GM12878 (cell line): ENCODE measurements around the gene TRRAP. TPM values are rescaled to one million over a fixed set of nuclear protein-coding genes. Genes with fewer than 3 reads are reported as not detected.
A peak's percentile ranks its signal among the peaks of the same experiment; 100 is the strongest.

Experiments used
- ATAC-seq: fragments of 200-7000 bp; cut with Tn5 transposase; 3 replicates; pipeline ENCODE4 v1.9.1; 2020; ENCODE audit warnings: mild to moderate bottlenecking, moderate library complexity
- BruUV-seq: library from RNA; stranded (reverse); fragments of 400-500 nt; replicated peaks from 2 replicates; lab custom pipeline; 2021; lab: Mats Ljungman, UMichigan
- CTCF ChIA-PET: fragments of 300-600 bp; sonication (Branson Sonifier 250); formaldehyde crosslinking; extraction: SDS; loops from one replicate; lab custom pipeline; 2021; ENCODE audit warnings: inconsistent platforms; lab: Yijun Ruan, JAX
- POLR2A ChIA-PET: fragments of 350-600 bp; formaldehyde crosslinking; extraction: SDS; loops from one replicate; lab custom pipeline; 2021; ENCODE audit warnings: inconsistent platforms; lab: Charles Lee
- RAD21 ChIA-PET: fragments of 300-600 bp; sonication (Branson Sonifier 250); formaldehyde crosslinking; loops from one replicate; lab custom pipeline; 2023; ENCODE audit warnings: antibody characterized with exemption; ENCODE audit not compliant: unreplicated experiment; lab: Charles Lee
- SMC1A ChIA-PET: fragments of 300-600 bp; sonication (Branson Sonifier 250); formaldehyde crosslinking; loops from one replicate; lab custom pipeline; 2023; ENCODE audit not compliant: unreplicated experiment, uncharacterized antibody; lab: Charles Lee
- DNase-seq: peaks from one replicate; pipeline ENCODE4 v3.0.0-alpha.2; 2011; ENCODE audit warnings: low read depth, low spot score
- FAIRE-seq: peaks from 3 replicates; lab custom pipeline; 2011; peaks lifted over from hg19 to GRCh38; lab: Jason Lieb, UNC
- H2AFZ ChIP-seq: 2 replicates; pipeline ENCODE4 v1.6.0; 2011; ENCODE audit warnings: low read depth, low read length, control low read depth; ENCODE audit not compliant: control insufficient read depth
- H3K27ac ChIP-seq: 2 replicates; pipeline ENCODE4 v1.5.1; 2011; ENCODE audit warnings: control low read depth; ENCODE audit not compliant: control insufficient read depth, insufficient read depth
- H3K27me3 ChIP-seq, 2 experiments: replicated peaks in 1 of 2; 2 replicates each; pipeline versions ENCODE4 v1.6.0 to v1.6.1; 2011; ENCODE audit warnings: low read length in 1 of 2; ENCODE audit not compliant: control insufficient read depth in 2 of 2, insufficient read depth in 2 of 2
- H3K36me3 ChIP-seq, 2 experiments: 2 replicates each; pipeline ENCODE4 v1.5.1; 2011; ENCODE audit warnings: low read length in 1 of 2; ENCODE audit not compliant: control insufficient read depth in 2 of 2, insufficient read depth in 2 of 2
- H3K4me1 ChIP-seq: 2 replicates; pipeline ENCODE4 v1.6.1; 2011; ENCODE audit warnings: mild to moderate bottlenecking, low read length, moderate library complexity, mixed read lengths; ENCODE audit not compliant: control insufficient read depth, insufficient read depth
- H3K4me2 ChIP-seq: 2 replicates; pipeline ENCODE4 v1.6.0; 2011; ENCODE audit warnings: control low read depth; ENCODE audit not compliant: control insufficient read depth, insufficient read depth
- H3K4me3 ChIP-seq: fragments of 200-600 bp; sonication (generic); 2 replicates; pipeline ENCODE4 v1.5.1; 2016
- H3K79me2 ChIP-seq: 2 replicates; pipeline ENCODE4 v1.6.0; 2011; ENCODE audit warnings: low read length; ENCODE audit not compliant: control insufficient read depth, insufficient read depth
- H3K9ac ChIP-seq: 2 replicates; pipeline ENCODE4 v1.8.0; 2011; ENCODE audit warnings: low read length, control low read depth, mixed read lengths; ENCODE audit not compliant: control insufficient read depth, insufficient read depth
- H3K9me3 ChIP-seq: replicated peaks from 3 replicates; pipeline ENCODE4 v1.5.1; 2011; ENCODE audit warnings: mild to moderate bottlenecking, low read length; ENCODE audit not compliant: control insufficient read depth, insufficient read depth
- H4K20me1 ChIP-seq: 2 replicates; pipeline ENCODE4 v1.6.0; 2011; ENCODE audit not compliant: control insufficient read depth, insufficient read depth
- MXI1 ChIP-seq: fragments of 150-350 bp; IDR thresholded peaks from 2 replicates; pipeline ENCODE4 v1.6.1; 2011; ENCODE audit warnings: low read depth, mild to moderate bottlenecking, inconsistent platforms, low read length, improper control_type of control experiment
- POLR2A ChIP-seq: IDR thresholded peaks from 2 replicates; pipeline ENCODE4 v1.6.1; 2011; ENCODE audit warnings: low read depth, mild to moderate bottlenecking, low read length
- SMAD1 ChIP-seq: fragments of 450-650 bp; IDR thresholded peaks from 2 replicates; pipeline ENCODE4 v1.6.1; 2018; ENCODE audit warnings: mild to moderate bottlenecking, low read depth; ENCODE audit not compliant: partially characterized antibody
- WGBS: methylation state at CpG from one replicate; pipeline ENCODE4 v1.1.6; 2016; ENCODE audit warnings: low lambda C conversion rate; ENCODE audit not compliant: insufficient replicate concordance, insufficient coverage; ENCODE audit errors: missing lambda C conversion rate; 5-methylcytosine and 5-hydroxymethylcytosine counted together
- in situ Hi-C: fragments of 300-500 bp; cut with MboI; formaldehyde crosslinking; loops from 9 replicates; pipeline ENCODE4 v1.14.3; 2018; ENCODE audit warnings: mixed read lengths
- intact Hi-C: fragments of 100-400 bp; cut with micrococcal nuclease; formaldehyde crosslinking; loops from one replicate; pipeline ENCODE4 v1.14.2; 2022; ENCODE audit not compliant: unreplicated experiment
- polyA plus RNA-seq, 11 experiments: library from polyadenylated mRNA; depleted of rRNA in 4 of 11; unstranded in 6 of 11; stranded (reverse) in 5 of 11; fragments of >200 nt; fragmentation: Nextera tagmentation in 4 of 11; fragmentation: Illumina TruSeq in 1 of 11; extraction: Ambion mirVana in 4 of 11; extraction: Trizol in 1 of 11; gene quantifications; 1 replicate in 1 of 11; 2 replicates in 10 of 11; pipeline versions ENCODE4 v1.2.1 to v1.2.3, GENCODE V29; 2011 to 2016; ENCODE audit warnings: inconsistent platforms in 2 of 11, missing spikeins in 2 of 11, low read depth in 1 of 11
- total RNA-seq, 4 experiments: library from RNA; depleted of rRNA in 3 of 4; stranded (reverse); fragments of >200 nt in 3 of 4; fragmentation: Illumina TruSeq in 1 of 4; extraction: Trizol in 1 of 4; gene quantifications; 2 replicates each; pipeline versions ENCODE4 v1.2.1 to v1.2.3, GENCODE V29; 2013 to 2021
- TF ChIP-seq, protein P1 (sequence below): fragments of 450-650 bp; IDR thresholded peaks from 2 replicates; pipeline ENCODE4 v1.6.1; 2017; ENCODE audit warnings: mild to moderate bottlenecking, low read depth, inconsistent platforms; ENCODE audit not compliant: poor library complexity, severe bottlenecking
- TF ChIP-seq, protein P2 (sequence below): IDR thresholded peaks from 2 replicates; pipeline ENCODE4 v1.6.1; 2011; ENCODE audit warnings: low read depth, mild to moderate bottlenecking, low read length, moderate library complexity, borderline replicate concordance; ENCODE audit errors: extremely low read depth

The TRRAP gene
- total and polyA plus RNA-seq, 10 of the 15 experiments (the other 5 are each of a cell fraction or from before 2014, with no cell fraction given), result 1.1 to 39.3 (median 8.5) TPM

- peaks cover 33 to 51% of the 10 kb centered on the region in 2 experiments for H3K36me3 ChIP-seq
- no peak overlapping the region for H3K4me3 ChIP-seq
- H4K20me1 ChIP-seq, result no peaks in the 10 kb centered on the region
- in situ Hi-C loops (no loop called here), intact Hi-C loops (no loop called here)
- SMC1A ChIA-PET, result interaction anchor here (0.9 to 2.3 kb wide), 2 partner anchors 10 to 11 kb away, joined by 5 to 9 read pairs; no protein-coding TSS in a partner anchor
- POLR2A ChIA-PET, result interaction anchor here (0.5 to 0.9 kb wide), 2 partner anchors 11 to 207 kb away, joined by 3 to 6 read pairs; no protein-coding TSS in a partner anchor
- no peak for ATAC-seq
- WGBS, result 98% methylated on average over 11 of the region's 11 CpGs
- peaks cover 11% of the 10 kb centered on the region for H3K4me1 ChIP-seq
- H2AFZ ChIP-seq, result no peak overlapping the region
- no peak overlapping the region for H3K9ac ChIP-seq
- TF ChIP-seq MXI1 (no peak), POLR2A (0 out of 2 replicates have a peak, but pooled peaks have one; percentile 35), SMAD1 (no peak)
- TF ChIP-seq, protein P1, sequence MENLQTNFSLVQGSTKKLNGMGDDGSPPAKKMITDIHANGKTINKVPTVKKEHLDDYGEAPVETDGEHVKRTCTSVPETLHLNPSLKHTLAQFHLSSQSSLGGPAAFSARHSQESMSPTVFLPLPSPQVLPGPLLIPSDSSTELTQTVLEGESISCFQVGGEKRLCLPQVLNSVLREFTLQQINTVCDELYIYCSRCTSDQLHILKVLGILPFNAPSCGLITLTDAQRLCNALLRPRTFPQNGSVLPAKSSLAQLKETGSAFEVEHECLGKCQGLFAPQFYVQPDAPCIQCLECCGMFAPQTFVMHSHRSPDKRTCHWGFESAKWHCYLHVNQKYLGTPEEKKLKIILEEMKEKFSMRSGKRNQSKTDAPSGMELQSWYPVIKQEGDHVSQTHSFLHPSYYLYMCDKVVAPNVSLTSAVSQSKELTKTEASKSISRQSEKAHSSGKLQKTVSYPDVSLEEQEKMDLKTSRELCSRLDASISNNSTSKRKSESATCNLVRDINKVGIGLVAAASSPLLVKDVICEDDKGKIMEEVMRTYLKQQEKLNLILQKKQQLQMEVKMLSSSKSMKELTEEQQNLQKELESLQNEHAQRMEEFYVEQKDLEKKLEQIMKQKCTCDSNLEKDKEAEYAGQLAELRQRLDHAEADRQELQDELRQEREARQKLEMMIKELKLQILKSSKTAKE, result no peak
- no peaks in the 10 kb centered on the region for H3K79me2 ChIP-seq
- H3K9me3 ChIP-seq, result no peaks in the 10 kb centered on the region
- RAD21 ChIA-PET, result no interaction called here
- no TSS peak for BruUV-seq
- no peak overlapping the region for H3K4me2 ChIP-seq
- H3K27me3 ChIP-seq, result no peaks in the 10 kb centered on the region
- no peak for DNase-seq
- CTCF ChIA-PET, result interaction anchor here (2.2 kb wide), 1 partner anchor 11 kb away, joined by 7 read pairs; no protein-coding TSS in a partner anchor
- FAIRE-seq, result no peak
- H3K27ac ChIP-seq, result no peak overlapping the region
Observed at GRCh38 chr7:99006739-99007424, 128.6 kb downstream of the TRRAP start.

DNA sequence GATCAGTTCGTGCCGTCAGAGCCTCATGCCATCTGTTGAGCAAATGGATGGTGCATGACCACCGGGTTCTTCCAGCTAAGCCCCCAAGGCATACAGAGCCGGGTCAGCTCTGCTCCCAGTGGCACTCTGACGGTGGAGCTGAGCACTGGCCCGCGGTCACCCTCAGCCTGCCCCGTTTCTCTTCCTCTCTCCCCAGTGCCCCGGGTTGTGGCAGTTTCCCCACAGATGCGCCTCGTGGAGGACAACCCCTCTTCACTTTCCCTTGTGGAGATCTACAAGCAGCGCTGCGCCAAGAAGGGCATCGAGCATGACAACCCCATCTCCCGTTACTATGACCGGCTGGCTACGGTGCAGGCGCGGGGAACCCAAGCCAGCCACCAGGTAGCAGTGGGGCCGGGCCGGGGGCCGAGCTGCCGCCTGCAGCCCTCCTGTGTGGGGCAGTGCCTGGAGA lies 129.9 kb downstream of the TRRAP start:
- no peak overlapping the region for H3K4me2 ChIP-seq
- H3K9ac ChIP-seq, result no peak overlapping the region
- H3K27me3 ChIP-seq, result no peaks in the 10 kb centered on the region
- intact Hi-C loops, result no loop called here
- H2AFZ ChIP-seq, result no peak overlapping the region
- ChIA-PET CTCF (no interaction called here), POLR2A (no interaction called here), SMC1A (no interaction called here), RAD21 (no interaction called here)
- H3K9me3 ChIP-seq, result no peaks in the 10 kb centered on the region
- no peak for DNase-seq
- peaks cover 11% of the 10 kb centered on the region for H3K4me1 ChIP-seq
- in situ Hi-C loops, result no loop called here
- WGBS, result 99% methylated on average over 23 of the region's 23 CpGs
- BruUV-seq, result no TSS peak
- no peak overlapping the region for H3K27ac ChIP-seq
- H4K20me1 ChIP-seq, result no peaks in the 10 kb centered on the region
- no peak for FAIRE-seq
- ATAC-seq, result no peak
- H3K36me3 ChIP-seq, result peaks cover 34 to 61% of the 10 kb centered on the region in 2 experiments
- TF ChIP-seq, protein P2, sequence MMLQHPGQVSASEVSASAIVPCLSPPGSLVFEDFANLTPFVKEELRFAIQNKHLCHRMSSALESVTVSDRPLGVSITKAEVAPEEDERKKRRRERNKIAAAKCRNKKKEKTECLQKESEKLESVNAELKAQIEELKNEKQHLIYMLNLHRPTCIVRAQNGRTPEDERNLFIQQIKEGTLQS, result no peak
- TF ChIP-seq, all 136 proteins: peak for 0
- no peak overlapping the region for H3K4me3 ChIP-seq
- H3K79me2 ChIP-seq, result no peaks in the 10 kb centered on the region
